ENCODE data around the gene CLTRN. TPM values are rescaled to one million over a fixed set of nuclear protein-coding genes. Genes with fewer than 3 reads are reported as not detected.

CLTRN gene
- total and polyA plus RNA-seq, 2 donors (not counting 1 experiment from before 2014, with no cell fraction given) = 0.42 to 0.46 TPM

DNA sequence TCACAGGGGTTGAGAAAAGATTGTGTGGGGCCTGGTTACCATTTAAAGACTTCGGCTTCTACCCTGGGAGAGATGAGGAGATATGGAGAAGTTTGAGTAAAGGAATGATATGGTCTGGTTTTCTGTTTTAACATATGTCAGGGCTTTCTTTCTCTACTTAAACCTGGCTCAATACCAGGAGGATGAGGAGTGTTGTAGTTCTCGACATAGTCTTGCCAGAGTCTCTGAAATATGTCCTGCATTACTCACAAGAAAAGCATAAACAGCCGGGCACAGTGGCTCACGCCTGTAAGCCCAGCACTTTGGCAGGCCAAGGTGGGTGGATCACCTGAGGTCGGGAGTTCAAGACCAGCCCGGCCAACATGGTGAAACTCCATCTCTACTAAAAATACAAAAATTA lies 47.5 kb downstream of the CLTRN start:
- H3K4me3 Mint-ChIP-seq = no peak overlapping the region
- Histone ChIP-seq H3K4me1 (ENCODE audit: control insufficient read depth in 2 of 2, insufficient read depth in 2 of 2, low read length in 2 of 2) (no peaks in the 10 kb centered on the region), H3K9me3 (ENCODE audit: control extremely low read depth in 1 of 3, control insufficient read depth in 2 of 3, insufficient read depth in 1 of 3, low read length in 2 of 3) (no peaks in the 10 kb centered on the region), H3K4me3 (ENCODE audit: control extremely low read depth in 1 of 5, extremely low read depth in 1 of 5, insufficient read depth in 1 of 5, low read depth in 2 of 5, low read length in 4 of 5) (no peak overlapping the region), H3K27me3 (replicated peaks in 1 of 4; ENCODE audit: control extremely low read depth in 1 of 4, control insufficient read depth in 3 of 4, insufficient read depth in 4 of 4, low read length in 3 of 4) (peaks cover 0 to 3% (median 0%) of the 10 kb centered on the region in 4 experiments), H4K20me1 (ENCODE audit: control insufficient read depth, insufficient read depth, low read length, poor library complexity, severe bottlenecking) (no peaks in the 10 kb centered on the region), H2AFZ (ENCODE audit: insufficient read depth, low read depth, low read length, poor library complexity, severe bottlenecking) (no peak overlapping the region), H3K36me3 (replicated peaks in 1 of 2; ENCODE audit: control extremely low read depth in 1 of 2, control insufficient read depth in 1 of 2, extremely low read depth in 1 of 2, insufficient read depth in 2 of 2, low read length in 1 of 2) (no peaks in the 10 kb centered on the region), H3K9ac (ENCODE audit: low read length) (no peak overlapping the region), H3K79me2 (ENCODE audit: control insufficient read depth, insufficient read depth, low read length) (no peaks in the 10 kb centered on the region), H3K27ac (ENCODE audit: low read length in 2 of 2) (no peak overlapping the region), H3K4me2 (replicated peaks; ENCODE audit: low read depth, low read length, poor library complexity, severe bottlenecking) (no peak overlapping the region)
- intact Hi-C loops (cut with micrococcal nuclease) = no loop called here
- no peak for TF ChIP-seq EZH2 (IDR thresholded peaks at IDR 0.05; ENCODE audit: borderline replicate concordance, insufficient read depth, low read depth, low read length, poor library complexity, severe bottlenecking)
- TF ChIP-seq, protein P1, sequence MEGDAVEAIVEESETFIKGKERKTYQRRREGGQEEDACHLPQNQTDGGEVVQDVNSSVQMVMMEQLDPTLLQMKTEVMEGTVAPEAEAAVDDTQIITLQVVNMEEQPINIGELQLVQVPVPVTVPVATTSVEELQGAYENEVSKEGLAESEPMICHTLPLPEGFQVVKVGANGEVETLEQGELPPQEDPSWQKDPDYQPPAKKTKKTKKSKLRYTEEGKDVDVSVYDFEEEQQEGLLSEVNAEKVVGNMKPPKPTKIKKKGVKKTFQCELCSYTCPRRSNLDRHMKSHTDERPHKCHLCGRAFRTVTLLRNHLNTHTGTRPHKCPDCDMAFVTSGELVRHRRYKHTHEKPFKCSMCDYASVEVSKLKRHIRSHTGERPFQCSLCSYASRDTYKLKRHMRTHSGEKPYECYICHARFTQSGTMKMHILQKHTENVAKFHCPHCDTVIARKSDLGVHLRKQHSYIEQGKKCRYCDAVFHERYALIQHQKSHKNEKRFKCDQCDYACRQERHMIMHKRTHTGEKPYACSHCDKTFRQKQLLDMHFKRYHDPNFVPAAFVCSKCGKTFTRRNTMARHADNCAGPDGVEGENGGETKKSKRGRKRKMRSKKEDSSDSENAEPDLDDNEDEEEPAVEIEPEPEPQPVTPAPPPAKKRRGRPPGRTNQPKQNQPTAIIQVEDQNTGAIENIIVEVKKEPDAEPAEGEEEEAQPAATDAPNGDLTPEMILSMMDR (IDR thresholded peaks at IDR 0.05) = no peak
- no peaks in the 10 kb centered on the region for H3K27me3 Mint-ChIP-seq
- no peak for ATAC-seq (ENCODE audit: low read depth)
- DNase-seq = no peak
- ChIA-PET POLR2A (no interaction called here), CTCF (no interaction called here)
- WGBS (ENCODE audit: insufficient coverage) = 86% methylated on average over 2 of the region's 6 CpGs
- H3K4me1 Mint-ChIP-seq = no peaks in the 10 kb centered on the region
- H3K9me3 Mint-ChIP-seq (ENCODE audit: insufficient read depth) = no peaks in the 10 kb centered on the region
- no peak overlapping the region for H3K27ac Mint-ChIP-seq

DNA sequence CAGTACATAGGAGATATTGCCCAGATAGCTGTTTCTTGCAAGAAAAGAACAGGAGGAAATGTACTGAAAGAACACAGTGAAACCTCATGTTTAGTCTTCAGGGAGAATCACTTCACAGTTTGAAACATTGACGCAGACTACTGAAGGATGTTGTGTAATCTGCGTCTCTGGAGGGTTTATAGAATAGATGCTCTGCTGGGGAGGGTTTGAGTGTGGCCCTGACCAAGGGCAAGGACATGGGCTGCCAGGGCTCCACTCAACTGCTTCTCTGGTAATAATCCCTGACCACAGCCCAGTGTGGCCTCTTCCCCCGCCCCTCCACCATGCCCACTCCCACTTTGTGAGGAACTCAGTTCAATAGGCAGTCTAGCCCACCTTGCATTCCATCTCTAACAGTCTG lies 48.1 kb downstream of the CLTRN start:
- no peak overlapping the region for H3K9ac ChIP-seq (ENCODE audit: low read length)
- Mint-ChIP-seq H3K27ac (no peak overlapping the region), H3K4me1 (no peaks in the 10 kb centered on the region), H3K4me3 (no peak overlapping the region), H3K9me3 (ENCODE audit: insufficient read depth) (no peaks in the 10 kb centered on the region), H3K27me3 (no peaks in the 10 kb centered on the region)
- H2AFZ ChIP-seq (ENCODE audit: insufficient read depth, low read depth, low read length, poor library complexity, severe bottlenecking) = no peak overlapping the region
- no peak overlapping the region for H3K4me3 ChIP-seq (ENCODE audit: control extremely low read depth in 1 of 5, extremely low read depth in 1 of 5, insufficient read depth in 1 of 5, low read depth in 2 of 5, low read length in 4 of 5)
- DNase-seq = no peak
- H3K36me3 ChIP-seq (replicated peaks in 1 of 2; ENCODE audit: control extremely low read depth in 1 of 2, control insufficient read depth in 1 of 2, extremely low read depth in 1 of 2, insufficient read depth in 2 of 2, low read length in 1 of 2) = no peaks in the 10 kb centered on the region
- H3K79me2 ChIP-seq (ENCODE audit: control insufficient read depth, insufficient read depth, low read length) = no peaks in the 10 kb centered on the region
- CTCF ChIA-PET = no interaction called here
- intact Hi-C loops (cut with micrococcal nuclease) = no loop called here
- H3K9me3 ChIP-seq (ENCODE audit: control extremely low read depth in 1 of 3, control insufficient read depth in 2 of 3, insufficient read depth in 1 of 3, low read length in 2 of 3) = no peaks in the 10 kb centered on the region
- no peak overlapping the region for H3K4me2 ChIP-seq (replicated peaks; ENCODE audit: low read depth, low read length, poor library complexity, severe bottlenecking)
- no peak for TF ChIP-seq EZH2 (IDR thresholded peaks at IDR 0.05; ENCODE audit: borderline replicate concordance, insufficient read depth, low read depth, low read length, poor library complexity, severe bottlenecking)
- TF ChIP-seq, protein P1 (IDR thresholded peaks at IDR 0.05) = no peak
- POLR2A ChIA-PET = no interaction called here
- H3K27ac ChIP-seq (ENCODE audit: low read length in 2 of 2) = no peak overlapping the region
- WGBS (ENCODE audit: insufficient coverage) = 75% methylated on average over 1 of the region's 3 CpGs
- H3K4me1 ChIP-seq (ENCODE audit: control insufficient read depth in 2 of 2, insufficient read depth in 2 of 2, low read length in 2 of 2) = no peaks in the 10 kb centered on the region
- peaks cover 0 to 3% (median 0%) of the 10 kb centered on the region in 4 experiments for H3K27me3 ChIP-seq (replicated peaks in 1 of 4; ENCODE audit: control extremely low read depth in 1 of 4, control insufficient read depth in 3 of 4, insufficient read depth in 4 of 4, low read length in 3 of 4)
- ATAC-seq (ENCODE audit: low read depth) = no peak
- no peaks in the 10 kb centered on the region for H4K20me1 ChIP-seq (ENCODE audit: control insufficient read depth, insufficient read depth, low read length, poor library complexity, severe bottlenecking)
